LoVo (cell line): ENCODE data around the gene CCDC116.
"Not testable (repeated sequence)": the region's sequence is repeated elsewhere in the genome, so short reads cannot be mapped to it uniquely, and the experiment has no call there.

Experiments
- DNase-seq: peaks from one replicate; pipeline ENCODE4 v3.0.0-alpha.2; 2016; ENCODE audit warnings: low spot score

Gene CCDC116

GRCh38 chr22:21632237-21632895 lies at the start of gene CCDC116:
Gene CCDC116, plus strand, starts transcription at chr22:21632760. Its CDS starts 422 bp downstream, at chr22:21633182.
- DNase-seq = no peak

DNA sequence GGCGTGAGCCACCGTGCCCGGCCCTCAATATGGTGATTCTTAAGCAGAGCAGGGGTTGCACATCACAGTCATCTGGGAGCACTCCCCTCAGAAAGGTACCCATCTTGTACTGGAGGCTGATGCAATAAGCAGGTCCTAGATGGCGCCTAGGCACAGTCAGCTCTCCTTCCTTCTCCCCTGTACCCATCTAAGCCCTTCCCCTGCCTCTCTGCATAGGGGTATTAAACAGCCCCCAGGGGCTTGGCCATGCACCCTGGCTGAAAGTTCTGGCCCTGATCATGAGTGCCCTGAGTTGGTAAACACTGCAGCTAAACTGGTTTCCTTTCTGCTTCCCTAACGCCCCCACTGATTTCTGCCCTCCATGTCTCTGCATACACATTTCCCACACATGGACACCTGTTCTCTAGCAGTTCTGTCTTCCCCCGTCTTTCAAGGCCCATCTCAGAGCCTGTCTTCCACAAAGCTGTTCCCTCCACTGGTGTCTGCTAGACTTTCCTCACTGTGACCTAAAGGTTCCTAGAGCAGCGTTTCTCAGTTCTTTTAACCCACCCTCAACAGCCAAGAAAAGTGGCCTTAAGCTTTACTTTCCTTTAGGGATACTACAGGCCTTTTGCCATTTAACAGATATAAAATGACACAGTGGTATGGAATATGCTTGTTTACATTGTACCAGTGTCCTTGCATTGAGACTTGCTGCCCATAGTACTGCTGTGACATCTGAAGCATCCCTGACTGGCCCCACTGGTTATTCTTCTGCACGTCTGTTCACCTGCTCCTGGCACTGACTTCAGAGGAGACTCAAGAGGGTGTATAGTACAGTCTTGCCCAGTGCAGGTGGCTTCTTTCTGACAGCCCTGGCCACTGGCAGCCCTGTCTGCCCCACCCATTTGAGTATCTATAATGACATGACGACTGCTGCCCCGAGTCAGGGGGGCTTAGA lies 49.5 kb upstream of the CCDC116 start:
- no peak for DNase-seq

GRCh38 chr22:21585389-21585788 lies 47.2 kb upstream of the CCDC116 start:
- DNase-seq = no peak

- no peak for DNase-seq
Measured at GRCh38 chr22:21587803-21588611, 44.6 kb upstream of the CCDC116 start.

DNA sequence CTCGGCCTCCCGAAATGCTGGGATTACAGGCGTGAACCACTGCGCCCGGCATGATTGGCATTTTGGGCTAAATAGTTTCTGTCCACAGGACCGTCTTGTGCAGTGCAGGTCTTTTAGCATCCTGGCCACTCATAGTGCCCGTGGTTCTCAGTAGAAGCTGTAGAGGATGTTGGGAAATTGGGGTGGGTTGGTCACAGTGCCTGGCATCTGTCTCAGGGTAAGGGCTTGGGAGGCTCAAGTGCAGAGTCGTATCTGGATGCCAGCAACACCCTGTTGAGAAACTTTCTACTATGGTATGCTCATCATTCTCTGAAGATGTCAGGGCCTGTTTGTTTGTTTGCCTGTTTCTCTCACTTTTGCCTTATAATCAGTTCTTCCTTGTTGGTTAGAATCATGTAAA lies 43.2 kb upstream of the CCDC116 start:
- no peak for DNase-seq

DNA sequence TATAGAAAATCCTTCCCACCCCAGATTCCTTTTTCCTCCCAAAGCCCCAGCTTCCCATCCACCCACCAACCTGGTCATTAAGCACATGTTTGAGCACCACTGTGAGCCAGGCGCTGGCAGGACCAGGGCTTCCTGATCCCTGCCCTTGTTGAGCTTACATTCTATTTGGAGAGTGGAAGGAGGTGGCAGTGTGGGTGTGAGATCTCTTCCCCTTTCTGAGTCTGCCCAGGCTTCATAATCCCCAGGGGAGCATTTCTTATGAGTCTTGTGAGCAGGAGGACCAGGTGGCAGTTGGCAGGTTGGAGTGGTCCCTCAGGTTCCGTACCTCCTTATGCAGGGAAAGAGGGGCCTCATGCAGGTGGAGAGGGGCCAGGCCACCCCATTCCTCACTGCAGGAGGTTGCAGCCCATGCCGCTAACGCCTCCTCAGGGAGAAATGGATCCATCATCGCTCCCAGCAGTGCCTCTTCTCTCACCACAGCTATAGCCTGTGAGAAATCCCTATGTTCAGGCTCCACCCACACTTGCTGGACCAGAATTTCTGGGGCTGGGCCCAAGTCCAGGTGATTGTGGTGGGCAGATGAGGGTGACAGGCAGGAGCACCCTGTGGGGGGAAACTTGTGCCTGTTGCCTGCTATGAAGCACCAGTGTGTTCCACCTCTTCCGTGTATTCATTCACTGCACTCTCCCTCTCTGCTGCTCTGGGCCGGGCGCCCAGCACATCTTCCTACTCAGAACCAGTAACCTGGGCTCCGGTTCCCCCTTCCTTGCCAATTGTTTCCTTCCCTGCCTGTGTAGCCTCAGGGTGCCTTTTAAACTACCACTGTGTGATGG lies 41.5 kb upstream of the CCDC116 start:
- DNase-seq = no peak

- DNase-seq = no peak
Measured at GRCh38 chr22:21591695-21592094, 40.9 kb upstream of the CCDC116 start.

DNA sequence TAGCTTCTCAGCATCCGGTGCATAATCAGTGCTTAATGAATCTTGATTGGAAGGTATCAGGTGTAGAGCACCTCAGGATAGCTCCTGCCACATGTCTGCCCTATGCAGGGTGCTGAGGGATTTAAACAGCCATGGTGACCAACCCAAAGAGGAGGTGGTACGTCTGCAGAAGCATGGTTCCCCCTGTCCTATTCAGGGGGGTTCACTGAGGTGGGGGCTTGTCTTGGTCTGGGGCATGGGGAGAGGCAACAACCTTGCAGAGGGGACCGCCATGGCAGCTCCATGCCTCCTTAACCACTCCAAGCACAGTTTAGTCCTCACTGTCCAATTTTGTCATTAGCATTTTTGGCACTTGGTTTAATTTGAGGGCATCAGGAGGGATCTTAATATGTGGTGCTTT lies 40.1 kb upstream of the CCDC116 start:
- DNase-seq = no peak

- DNase-seq = no peak
Measured at GRCh38 chr22:21593406-21594232, 38.9 kb upstream of the CCDC116 start.

DNA sequence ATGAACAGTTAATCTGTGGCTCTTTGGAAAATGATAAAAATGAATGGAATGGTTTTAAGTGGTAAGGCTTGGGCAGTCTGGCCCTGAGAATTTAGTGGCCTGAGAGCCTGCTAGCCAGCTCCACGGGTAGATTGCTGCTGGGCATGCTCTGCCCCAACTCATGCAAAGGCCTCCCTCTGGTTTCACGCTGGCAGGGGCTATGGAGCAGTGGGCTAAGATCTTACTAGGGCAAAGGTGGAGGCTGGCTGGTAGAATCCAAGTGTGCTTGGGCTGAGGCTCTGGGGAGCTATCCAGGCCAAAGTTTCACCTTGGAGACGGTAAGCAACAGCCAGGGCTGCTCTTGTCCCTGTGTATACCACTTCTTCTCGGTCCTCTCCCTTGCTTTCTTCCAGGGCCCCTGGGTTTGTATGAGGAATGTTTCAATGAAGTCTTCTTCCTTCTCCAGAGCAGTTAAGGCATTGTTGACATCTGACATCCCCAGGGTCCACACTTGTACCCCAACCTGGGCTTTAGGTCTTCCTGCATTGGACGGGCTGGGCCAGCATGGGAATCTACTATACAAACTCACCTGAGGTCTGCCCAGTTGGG lies 37.6 kb upstream of the CCDC116 start:
- DNase-seq = no peak

- not testable (repeated sequence) for DNase-seq
Measured at GRCh38 chr22:21596356-21597135, 36.0 kb upstream of the CCDC116 start.

DNA sequence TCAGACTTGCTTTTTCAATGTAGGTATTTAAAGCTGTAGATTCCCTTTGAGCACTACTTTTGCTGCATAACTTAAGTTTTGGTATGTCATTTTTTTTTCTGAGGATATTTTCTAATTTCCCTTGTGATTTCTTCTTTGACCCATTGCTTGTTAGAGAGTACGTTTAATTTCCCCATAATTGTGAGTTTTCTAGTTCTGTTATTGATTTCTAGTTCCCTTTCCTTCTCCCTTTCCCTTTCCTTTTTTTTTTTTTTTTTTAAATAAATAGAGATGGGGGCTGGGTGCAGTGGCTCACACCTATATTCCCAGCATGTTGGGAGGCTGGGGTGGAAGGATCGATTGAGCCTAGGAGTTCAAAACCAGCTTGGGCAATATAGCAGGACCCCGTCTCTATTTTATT lies 34.3 kb upstream of the CCDC116 start:
- no peak for DNase-seq

- no peak for DNase-seq
Measured at GRCh38 chr22:21599053-21599893, 33.3 kb upstream of the CCDC116 start.

- no peak for DNase-seq
Measured at GRCh38 chr22:21602579-21602978, 30.0 kb upstream of the CCDC116 start.

GRCh38 chr22:21603973-21604372 lies 28.6 kb upstream of the CCDC116 start:
- DNase-seq = no peak

GRCh38 chr22:21605887-21606564 lies 26.5 kb upstream of the CCDC116 start:
- DNase-seq = no peak

DNA sequence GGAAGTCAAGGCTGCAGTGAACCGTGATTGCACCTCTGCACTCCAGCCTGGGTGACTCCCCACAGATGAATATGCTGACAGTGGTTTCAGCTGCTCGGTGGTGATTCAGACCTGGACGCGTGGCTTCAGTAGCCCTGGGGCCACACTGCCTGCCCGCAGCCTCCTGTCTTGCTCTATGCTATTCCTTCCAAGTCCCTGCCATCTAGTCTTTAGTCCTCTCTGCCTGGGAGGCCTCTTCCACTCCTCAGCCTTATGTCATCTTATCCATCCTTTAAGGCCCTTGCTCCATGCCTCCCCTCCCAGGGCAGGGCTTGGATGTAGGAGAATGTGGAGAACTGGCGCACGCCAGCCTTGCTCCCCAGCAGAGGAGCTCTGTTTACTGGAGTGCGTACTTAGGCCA lies 25.8 kb upstream of the CCDC116 start:
- DNase-seq = no peak
